Measurements from ENCODE around the gene ANTXR1.

Gene ANTXR1

GRCh38 chr2:69080071-69080470, 67.1 kb downstream of the ANTXR1 start:
- H3K36me3 ChIP-seq (ENCODE audit: insufficient read depth, low read length), result peaks cover 48% of the 10 kb centered on the region

GRCh38 chr2:69081001-69081580, 68.1 kb downstream of the ANTXR1 start:
- Histone ChIP-seq H3K27ac (ENCODE audit: low read depth, low read length) (no peak overlapping the region), H3K4me1 (ENCODE audit: insufficient read depth, low read length) (peaks cover 9% of the 10 kb centered on the region), H3K4me3 (ENCODE audit: low read depth in 1 of 2, low read length in 2 of 2) (no peak overlapping the region), H3K9ac (ENCODE audit: low read length) (no peak overlapping the region), H3K27me3 (ENCODE audit: control insufficient read depth in 1 of 2, insufficient read depth in 2 of 2, low read length in 2 of 2) (no peaks in the 10 kb centered on the region), H3K9me3 (ENCODE audit: low read length) (no peaks in the 10 kb centered on the region), H3K36me3 (ENCODE audit: insufficient read depth, low read length) (peaks cover 38% of the 10 kb centered on the region)

More at GRCh38 chr2:69080071-69080470, 67.1 kb downstream of the ANTXR1 start:
- H3K27me3 ChIP-seq (ENCODE audit: control insufficient read depth in 1 of 2, insufficient read depth in 2 of 2, low read length in 2 of 2), result no peaks in the 10 kb centered on the region
- H3K9me3 ChIP-seq (ENCODE audit: low read length), result no peaks in the 10 kb centered on the region
- no peak overlapping the region for H3K4me3 ChIP-seq (ENCODE audit: low read depth in 1 of 2, low read length in 2 of 2)
- no peak overlapping the region for H3K9ac ChIP-seq (ENCODE audit: low read length)
- H3K4me1 ChIP-seq (ENCODE audit: insufficient read depth, low read length), result peaks cover 9% of the 10 kb centered on the region
- H3K27ac ChIP-seq (ENCODE audit: low read depth, low read length), result no peak overlapping the region

- H3K4me3 ChIP-seq (ENCODE audit: low read depth in 1 of 2, low read length in 2 of 2), result no peak overlapping the region
- no peak overlapping the region for H3K9ac ChIP-seq (ENCODE audit: low read length)
- peaks cover 9% of the 10 kb centered on the region for H3K4me1 ChIP-seq (ENCODE audit: insufficient read depth, low read length)
- no peaks in the 10 kb centered on the region for H3K9me3 ChIP-seq (ENCODE audit: low read length)
- no peak overlapping the region for H3K27ac ChIP-seq (ENCODE audit: low read depth, low read length)
- H3K27me3 ChIP-seq (ENCODE audit: control insufficient read depth in 1 of 2, insufficient read depth in 2 of 2, low read length in 2 of 2), result no peaks in the 10 kb centered on the region
- peaks cover 31% of the 10 kb centered on the region for H3K36me3 ChIP-seq (ENCODE audit: insufficient read depth, low read length)
These were observed 68.8 kb downstream of the ANTXR1 start for GRCh38 chr2:69081757-69082156.

DNA sequence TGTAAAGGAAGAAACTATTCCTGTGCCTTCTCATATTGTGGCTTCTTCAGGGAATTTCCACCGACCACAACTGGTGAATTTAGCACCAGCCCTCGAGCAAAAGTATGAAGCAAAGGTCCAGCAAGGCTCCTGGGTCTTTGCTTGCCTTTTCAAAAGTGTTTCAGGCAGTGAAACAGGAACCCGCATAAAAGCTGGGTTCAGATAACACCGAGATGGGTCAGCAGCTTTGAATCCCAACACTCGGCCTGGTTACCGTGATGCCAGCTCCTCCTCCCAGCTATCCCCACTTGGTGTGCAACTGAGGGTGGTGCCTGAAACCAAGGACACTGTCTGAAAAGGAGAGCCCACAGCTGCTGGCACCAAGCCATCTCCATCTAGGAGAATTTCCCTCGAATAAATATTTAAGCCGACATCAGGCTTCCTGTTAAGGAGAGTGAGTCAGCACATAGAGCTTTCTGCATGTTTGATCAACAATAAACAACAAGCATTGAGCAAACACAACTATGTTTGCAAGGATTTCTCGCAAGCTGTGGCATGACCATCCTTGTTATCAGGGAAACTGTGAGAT, 69.5 kb downstream of the ANTXR1 start:
- Histone ChIP-seq H3K36me3 (ENCODE audit: insufficient read depth, low read length) (peaks cover 23% of the 10 kb centered on the region), H3K9ac (ENCODE audit: low read length) (no peak overlapping the region), H3K27ac (ENCODE audit: low read depth, low read length) (no peak overlapping the region), H3K4me1 (ENCODE audit: insufficient read depth, low read length) (peaks cover 11% of the 10 kb centered on the region), H3K27me3 (ENCODE audit: control insufficient read depth in 1 of 2, insufficient read depth in 2 of 2, low read length in 2 of 2) (no peaks in the 10 kb centered on the region), H3K9me3 (ENCODE audit: low read length) (no peaks in the 10 kb centered on the region), H3K4me3 (ENCODE audit: low read depth in 1 of 2, low read length in 2 of 2) (no peak overlapping the region)

DNA sequence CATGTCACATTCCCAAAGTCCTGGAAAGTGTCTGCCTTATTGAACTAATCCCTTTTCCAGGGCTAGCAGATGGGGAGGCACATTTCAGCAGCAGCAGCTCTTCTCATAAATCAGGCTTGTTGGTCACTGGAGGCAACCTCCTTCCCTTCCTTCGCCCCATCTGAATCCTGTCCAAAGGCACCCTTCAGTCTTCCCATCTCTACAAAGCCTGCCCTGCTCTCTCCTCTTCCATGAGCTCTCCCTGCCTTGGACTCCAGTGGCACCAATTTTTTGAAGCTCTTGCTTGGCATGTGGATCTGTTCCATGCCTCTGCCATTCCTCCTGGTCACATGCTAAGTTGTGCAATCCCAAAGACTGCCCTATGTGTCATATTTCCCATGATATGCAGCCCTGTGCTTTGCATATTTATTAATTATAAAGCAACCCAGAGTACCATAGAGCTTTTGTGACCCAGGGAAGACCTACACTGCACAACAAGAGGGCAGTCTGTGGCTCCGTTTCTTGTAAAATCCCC, 70.3 kb downstream of the ANTXR1 start:
- Histone ChIP-seq H3K27ac (ENCODE audit: low read depth, low read length) (no peak overlapping the region), H3K27me3 (ENCODE audit: control insufficient read depth in 1 of 2, insufficient read depth in 2 of 2, low read length in 2 of 2) (no peaks in the 10 kb centered on the region), H3K4me1 (ENCODE audit: insufficient read depth, low read length) (peaks cover 16% of the 10 kb centered on the region), H3K9ac (ENCODE audit: low read length) (no peak overlapping the region), H3K36me3 (ENCODE audit: insufficient read depth, low read length) (peaks cover 19% of the 10 kb centered on the region), H3K4me3 (ENCODE audit: low read depth in 1 of 2, low read length in 2 of 2) (no peak overlapping the region), H3K9me3 (ENCODE audit: low read length) (no peaks in the 10 kb centered on the region)

DNA sequence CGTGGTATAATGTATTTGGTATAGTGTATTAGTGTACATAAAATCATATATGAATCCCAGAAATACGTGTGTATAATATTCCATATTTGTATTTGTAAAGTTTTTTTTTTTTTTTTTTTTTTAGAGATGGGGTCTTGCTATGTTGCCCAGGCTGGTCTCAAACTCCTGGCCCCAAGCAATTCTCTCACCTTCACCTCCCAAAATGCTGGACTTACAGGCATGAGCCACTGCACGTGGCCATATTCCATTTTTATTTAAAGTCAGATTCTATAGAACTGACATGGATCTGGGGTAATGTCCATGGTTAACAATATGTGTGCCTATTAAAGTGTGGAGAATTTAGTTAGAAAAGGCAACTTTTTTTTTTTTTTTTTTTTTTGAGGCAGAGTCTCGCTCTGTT, 71.5 kb downstream of the ANTXR1 start:
- Histone ChIP-seq H3K4me1 (ENCODE audit: insufficient read depth, low read length) (peaks cover 16% of the 10 kb centered on the region), H3K27ac (ENCODE audit: low read depth, low read length) (no peak overlapping the region), H3K9ac (ENCODE audit: low read length) (no peak overlapping the region), H3K4me3 (ENCODE audit: low read depth in 1 of 2, low read length in 2 of 2) (no peak overlapping the region), H3K9me3 (ENCODE audit: low read length) (no peaks in the 10 kb centered on the region), H3K36me3 (ENCODE audit: insufficient read depth, low read length) (peaks cover 9% of the 10 kb centered on the region), H3K27me3 (ENCODE audit: control insufficient read depth in 1 of 2, insufficient read depth in 2 of 2, low read length in 2 of 2) (no peaks in the 10 kb centered on the region)

- no peaks in the 10 kb centered on the region for H3K9me3 ChIP-seq (ENCODE audit: low read length)
- H3K9ac ChIP-seq (ENCODE audit: low read length), result no peak overlapping the region
- peaks cover 18% of the 10 kb centered on the region for H3K36me3 ChIP-seq (ENCODE audit: insufficient read depth, low read length)
- no peaks in the 10 kb centered on the region for H3K27me3 ChIP-seq (ENCODE audit: control insufficient read depth in 1 of 2, insufficient read depth in 2 of 2, low read length in 2 of 2)
- peaks cover 16% of the 10 kb centered on the region for H3K4me1 ChIP-seq (ENCODE audit: insufficient read depth, low read length)
- no peak overlapping the region for H3K4me3 ChIP-seq (ENCODE audit: low read depth in 1 of 2, low read length in 2 of 2)
- no peak overlapping the region for H3K27ac ChIP-seq (ENCODE audit: low read depth, low read length)
These were observed 73.5 kb downstream of the ANTXR1 start for GRCh38 chr2:69086466-69086865.

DNA sequence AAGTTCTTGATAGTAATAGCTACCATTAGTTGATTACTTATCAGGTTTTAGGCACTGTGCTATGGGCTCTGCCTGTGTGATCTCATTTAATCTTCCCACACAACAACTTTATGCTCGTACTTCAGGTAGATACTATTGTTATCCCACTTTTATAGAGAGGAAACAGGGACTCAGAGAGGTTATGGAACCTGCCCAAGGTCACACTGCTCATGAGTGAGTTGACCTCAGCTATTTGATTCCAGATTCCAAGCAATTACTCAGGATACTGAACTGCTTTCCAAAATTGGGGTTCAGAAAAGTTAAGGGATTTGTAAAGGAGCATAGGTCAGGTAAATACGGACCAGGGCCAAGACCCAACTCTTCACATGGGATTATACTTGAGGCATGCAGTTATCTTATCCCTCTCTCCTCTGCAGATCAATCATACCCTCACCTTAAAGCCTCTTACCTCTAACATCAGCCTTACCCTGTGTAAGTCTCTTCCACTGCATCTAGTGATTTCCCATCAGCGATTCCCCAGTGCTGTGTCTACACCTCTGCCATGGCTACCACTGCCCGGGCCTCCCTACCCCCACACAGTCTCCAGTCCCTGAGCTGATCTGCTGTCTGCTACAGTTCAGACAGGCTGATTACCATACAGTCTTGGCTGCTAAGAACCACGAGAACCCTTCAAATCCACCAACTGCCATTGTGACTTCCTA, 74.4 kb downstream of the ANTXR1 start:
- H3K4me1 ChIP-seq (ENCODE audit: insufficient read depth, low read length), result peaks cover 16% of the 10 kb centered on the region
- no peak overlapping the region for H3K4me3 ChIP-seq (ENCODE audit: low read depth in 1 of 2, low read length in 2 of 2)
- H3K27ac ChIP-seq (ENCODE audit: low read depth, low read length), result no peak overlapping the region
- H3K9me3 ChIP-seq (ENCODE audit: low read length), result no peaks in the 10 kb centered on the region
- no peaks in the 10 kb centered on the region for H3K27me3 ChIP-seq (ENCODE audit: control insufficient read depth in 1 of 2, insufficient read depth in 2 of 2, low read length in 2 of 2)
- no peak overlapping the region for H3K9ac ChIP-seq (ENCODE audit: low read length)
- H3K36me3 ChIP-seq (ENCODE audit: insufficient read depth, low read length), result peaks cover 15% of the 10 kb centered on the region

DNA sequence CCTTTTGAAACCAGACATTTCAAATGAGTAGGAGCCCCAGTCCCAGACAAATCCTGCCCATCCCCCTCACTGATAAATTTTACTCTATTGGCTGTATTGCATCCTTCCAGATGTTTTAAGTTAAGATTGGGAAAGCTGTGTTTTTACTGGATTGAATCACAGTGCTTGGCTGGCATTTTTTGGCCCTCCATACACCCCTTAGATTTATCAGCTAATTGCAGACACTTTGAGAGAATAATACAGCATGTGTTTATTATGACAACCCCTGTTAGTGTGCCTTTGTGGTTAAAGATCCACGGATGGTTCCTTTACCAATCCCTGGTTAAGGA, 74.9 kb downstream of the ANTXR1 start:
- H3K27me3 ChIP-seq (ENCODE audit: control insufficient read depth in 1 of 2, insufficient read depth in 2 of 2, low read length in 2 of 2), result no peaks in the 10 kb centered on the region
- H3K9ac ChIP-seq (ENCODE audit: low read length), result no peak overlapping the region
- no peaks in the 10 kb centered on the region for H3K9me3 ChIP-seq (ENCODE audit: low read length)
- no peak overlapping the region for H3K4me3 ChIP-seq (ENCODE audit: low read depth in 1 of 2, low read length in 2 of 2)
- no peak overlapping the region for H3K27ac ChIP-seq (ENCODE audit: low read depth, low read length)
- peaks cover 15% of the 10 kb centered on the region for H3K36me3 ChIP-seq (ENCODE audit: insufficient read depth, low read length)
- H3K4me1 ChIP-seq (ENCODE audit: insufficient read depth, low read length), result peaks cover 16% of the 10 kb centered on the region

GRCh38 chr2:69088466-69088865, 75.5 kb downstream of the ANTXR1 start:
- H3K9me3 ChIP-seq (ENCODE audit: low read length), result no peaks in the 10 kb centered on the region
- H3K36me3 ChIP-seq (ENCODE audit: insufficient read depth, low read length), result peaks cover 15% of the 10 kb centered on the region
- peaks cover 10% of the 10 kb centered on the region for H3K4me1 ChIP-seq (ENCODE audit: insufficient read depth, low read length)
- no peak overlapping the region for H3K27ac ChIP-seq (ENCODE audit: low read depth, low read length)
- H3K9ac ChIP-seq (ENCODE audit: low read length), result no peak overlapping the region
- no peak overlapping the region for H3K4me3 ChIP-seq (ENCODE audit: low read depth in 1 of 2, low read length in 2 of 2)
- no peaks in the 10 kb centered on the region for H3K27me3 ChIP-seq (ENCODE audit: control insufficient read depth in 1 of 2, insufficient read depth in 2 of 2, low read length in 2 of 2)

DNA sequence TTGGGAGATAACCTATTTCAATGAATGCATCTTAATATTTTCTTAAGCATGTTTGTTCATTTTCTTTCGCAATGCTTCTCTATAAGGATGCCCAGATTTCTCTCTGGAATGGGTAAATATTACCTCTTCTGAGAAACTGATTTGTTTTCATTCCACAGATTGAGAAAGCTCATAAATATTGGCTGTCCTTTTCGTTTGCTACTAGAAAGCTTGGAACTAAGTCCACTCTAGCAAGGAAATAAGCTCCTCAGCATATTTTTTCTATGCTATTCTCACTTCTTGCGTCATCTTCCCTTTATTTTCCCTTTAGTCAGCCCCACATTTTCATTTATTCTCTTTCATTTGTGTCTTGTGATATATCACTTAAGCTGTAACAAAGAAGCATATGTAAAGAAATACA, 76.3 kb downstream of the ANTXR1 start:
- H3K4me3 ChIP-seq (ENCODE audit: low read depth in 1 of 2, low read length in 2 of 2), result no peak overlapping the region
- no peak overlapping the region for H3K9ac ChIP-seq (ENCODE audit: low read length)
- H3K9me3 ChIP-seq (ENCODE audit: low read length), result no peaks in the 10 kb centered on the region
- no peak overlapping the region for H3K27ac ChIP-seq (ENCODE audit: low read depth, low read length)
- H3K36me3 ChIP-seq (ENCODE audit: insufficient read depth, low read length), result peaks cover 15% of the 10 kb centered on the region
- no peaks in the 10 kb centered on the region for H3K27me3 ChIP-seq (ENCODE audit: control insufficient read depth in 1 of 2, insufficient read depth in 2 of 2, low read length in 2 of 2)
- peaks cover 7% of the 10 kb centered on the region for H3K4me1 ChIP-seq (ENCODE audit: insufficient read depth, low read length)
